HepG2 (cell line): ENCODE measurements around the gene SQSTM1. TPM values are rescaled to one million over a fixed set of nuclear protein-coding genes. Genes with fewer than 3 reads are reported as not detected.

Experiments used
- CEBPG ChIP-seq: IDR thresholded peaks from 2 replicates; pipeline ENCODE4 v1.6.1; 2016
- MAFG ChIP-seq: sonication (generic); formaldehyde crosslinking; IDR thresholded peaks from 2 replicates; pipeline ENCODE4 v1.5.1; 2020; ENCODE audit warnings: mild to moderate bottlenecking, missing genetic modification reagents
- MIER3 ChIP-seq: IDR thresholded peaks from 2 replicates; pipeline ENCODE4 v1.6.1; 2016; ENCODE audit warnings: missing compliant biosample characterization, borderline replicate concordance
- SETDB1 ChIP-seq: sonication (generic); formaldehyde crosslinking; IDR thresholded peaks from 2 replicates; pipeline ENCODE4 v1.5.1; 2020; ENCODE audit warnings: missing genetic modification reagents, mild to moderate bottlenecking, borderline replicate concordance
- SRSF9 ChIP-seq: fragments of 200-400 bp; formaldehyde crosslinking; IDR thresholded peaks from 2 replicates; pipeline ENCODE4 v1.6.1; 2018; ENCODE audit warnings: borderline replicate concordance, mild to moderate bottlenecking, low read depth, low read length; ENCODE audit not compliant: insufficient read depth, poor library complexity, severe bottlenecking
- TOPORS ChIP-seq: sonication (generic); formaldehyde crosslinking; IDR thresholded peaks from 2 replicates; pipeline ENCODE4 v1.8.0; 2023; ENCODE audit warnings: mild to moderate bottlenecking, missing genetic modification reagents
- ZNF563 ChIP-seq: sonication (generic); formaldehyde crosslinking; IDR thresholded peaks from 2 replicates; pipeline ENCODE4 v1.8.0; 2022; ENCODE audit warnings: mild to moderate bottlenecking, moderate library complexity, missing genetic modification reagents
- ZNF746 ChIP-seq: sonication (generic); formaldehyde crosslinking; IDR thresholded peaks from 2 replicates; pipeline ENCODE4 v1.8.0; 2022; ENCODE audit warnings: mild to moderate bottlenecking, missing genetic modification reagents
- polyA plus RNA-seq, 8 experiments: library from polyadenylated mRNA; depleted of rRNA in 3 of 8; stranded (reverse) in 7 of 8; unstranded in 1 of 8; fragments of >200 nt; fragmentation: Illumina TruSeq in 4 of 8; extraction: Trizol in 4 of 8; gene quantifications; 2 replicates each; pipeline versions ENCODE4 v1.2.1 to v1.2.3, GENCODE V29; 2011 to 2016; ENCODE audit warnings: low read depth in 4 of 8, missing spikeins in 1 of 8, mixed read lengths in 1 of 8; ENCODE audit not compliant: insufficient read depth in 1 of 8
- total RNA-seq, 5 experiments: library from RNA; depleted of rRNA; stranded (reverse); fragments of >200 nt; fragmentation: Illumina TruSeq; extraction: Trizol; gene quantifications; 2 replicates each; pipeline ENCODE4 v1.2.3, GENCODE V29; 2016; ENCODE audit warnings: low read depth in 1 of 5
- TF ChIP-seq, protein P1 (sequence below): sonication (generic); formaldehyde crosslinking; IDR thresholded peaks from 2 replicates; pipeline ENCODE4 v1.9.0; 2021; ENCODE audit warnings: missing genetic modification reagents, borderline replicate concordance
- TF ChIP-seq, protein P2 (sequence below): sonication (generic); formaldehyde crosslinking; IDR thresholded peaks from 2 replicates; pipeline ENCODE4 v1.5.0; 2020; ENCODE audit warnings: missing genetic modification reagents, mild to moderate bottlenecking, borderline replicate concordance
- TF ChIP-seq, protein P3 (sequence below): sonication (generic); formaldehyde crosslinking; IDR thresholded peaks from 2 replicates; pipeline ENCODE4 v1.5.0; 2020; ENCODE audit warnings: missing genetic modification reagents
- TF ChIP-seq, protein P4 (sequence below): sonication (generic); formaldehyde crosslinking; IDR thresholded peaks from 2 replicates; pipeline ENCODE4 v1.8.0; 2022; ENCODE audit warnings: low read depth, missing genetic modification reagents
- TF ChIP-seq, protein P5 (sequence below): IDR thresholded peaks from 2 replicates; pipeline ENCODE4 v1.6.1; 2016; ENCODE audit warnings: mild to moderate bottlenecking, missing biosample characterization, missing genetic modification reagents
- TF ChIP-seq, protein P6 (sequence below): sonication (generic); formaldehyde crosslinking; IDR thresholded peaks from 2 replicates; pipeline ENCODE4 v1.4.0; 2020; ENCODE audit warnings: missing genetic modification reagents
- TF ChIP-seq, protein P7 (sequence below): sonication (generic); formaldehyde crosslinking; IDR thresholded peaks from 2 replicates; pipeline ENCODE4 v1.4.0; 2020; ENCODE audit warnings: missing genetic modification reagents

Gene SQSTM1
- total and polyA plus RNA-seq, 2 of the 13 experiments (the other 11 are each of a cell fraction or from before 2014, with no cell fraction given) = 90.9 to 160 TPM

DNA sequence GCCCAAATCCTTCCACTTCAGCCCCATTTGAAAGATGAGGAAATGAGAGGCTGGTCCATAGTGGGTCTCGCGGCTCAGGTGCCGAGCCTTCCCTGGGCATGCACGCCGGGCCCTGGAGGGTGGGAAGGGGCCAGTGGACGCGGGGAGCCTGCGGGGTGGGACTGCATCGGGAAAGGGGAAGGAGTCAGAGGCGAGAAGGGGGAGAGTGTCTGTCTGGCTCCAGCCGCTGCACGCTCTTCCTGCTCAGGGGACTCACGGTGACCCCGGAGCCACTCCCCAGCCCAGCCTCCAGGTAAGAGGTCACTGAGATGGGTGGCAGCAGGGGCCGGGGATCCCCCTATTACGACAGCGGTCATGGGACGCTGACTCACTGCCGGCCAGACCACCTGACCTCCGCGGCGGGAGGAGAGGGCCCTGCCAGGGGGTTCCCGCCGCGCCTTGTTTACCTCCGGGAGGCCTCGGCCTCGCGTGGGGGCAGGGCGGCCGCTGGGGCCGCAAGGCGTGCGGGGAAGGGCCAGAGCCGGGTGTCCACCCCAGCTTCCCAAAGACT, 1.9 kb upstream of the SQSTM1 start (continued):
- TF ChIP-seq, protein P1, sequence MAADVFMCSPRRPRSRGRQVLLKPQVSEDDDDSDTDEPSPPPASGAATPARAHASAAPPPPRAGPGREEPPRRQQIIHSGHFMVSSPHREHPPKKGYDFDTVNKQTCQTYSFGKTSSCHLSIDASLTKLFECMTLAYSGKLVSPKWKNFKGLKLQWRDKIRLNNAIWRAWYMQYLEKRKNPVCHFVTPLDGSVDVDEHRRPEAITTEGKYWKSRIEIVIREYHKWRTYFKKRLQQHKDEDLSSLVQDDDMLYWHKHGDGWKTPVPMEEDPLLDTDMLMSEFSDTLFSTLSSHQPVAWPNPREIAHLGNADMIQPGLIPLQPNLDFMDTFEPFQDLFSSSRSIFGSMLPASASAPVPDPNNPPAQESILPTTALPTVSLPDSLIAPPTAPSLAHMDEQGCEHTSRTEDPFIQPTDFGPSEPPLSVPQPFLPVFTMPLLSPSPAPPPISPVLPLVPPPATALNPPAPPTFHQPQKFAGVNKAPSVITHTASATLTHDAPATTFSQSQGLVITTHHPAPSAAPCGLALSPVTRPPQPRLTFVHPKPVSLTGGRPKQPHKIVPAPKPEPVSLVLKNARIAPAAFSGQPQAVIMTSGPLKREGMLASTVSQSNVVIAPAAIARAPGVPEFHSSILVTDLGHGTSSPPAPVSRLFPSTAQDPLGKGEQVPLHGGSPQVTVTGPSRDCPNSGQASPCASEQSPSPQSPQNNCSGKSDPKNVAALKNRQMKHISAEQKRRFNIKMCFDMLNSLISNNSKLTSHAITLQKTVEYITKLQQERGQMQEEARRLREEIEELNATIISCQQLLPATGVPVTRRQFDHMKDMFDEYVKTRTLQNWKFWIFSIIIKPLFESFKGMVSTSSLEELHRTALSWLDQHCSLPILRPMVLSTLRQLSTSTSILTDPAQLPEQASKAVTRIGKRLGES (CRISPR knock-in tag) = no peak
- TF ChIP-seq, protein P2, sequence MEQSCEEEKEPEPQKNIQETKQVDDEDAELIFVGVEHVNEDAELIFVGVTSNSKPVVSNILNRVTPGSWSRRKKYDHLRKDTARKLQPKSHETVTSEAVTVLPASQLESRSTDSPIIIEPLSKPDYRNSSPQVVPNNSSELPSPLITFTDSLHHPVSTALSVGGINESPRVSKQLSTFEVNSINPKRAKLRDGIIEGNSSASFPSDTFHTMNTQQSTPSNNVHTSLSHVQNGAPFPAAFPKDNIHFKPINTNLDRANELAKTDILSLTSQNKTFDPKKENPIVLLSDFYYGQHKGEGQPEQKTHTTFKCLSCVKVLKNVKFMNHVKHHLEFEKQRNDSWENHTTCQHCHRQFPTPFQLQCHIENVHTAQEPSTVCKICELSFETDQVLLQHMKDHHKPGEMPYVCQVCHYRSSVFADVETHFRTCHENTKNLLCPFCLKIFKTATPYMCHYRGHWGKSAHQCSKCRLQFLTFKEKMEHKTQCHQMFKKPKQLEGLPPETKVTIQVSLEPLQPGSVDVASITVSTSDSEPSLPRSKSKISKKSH (CRISPR knock-in tag) = no peak; the same call in 1 of the 2 replicates
- TF ChIP-seq CEBPG (CRISPR knock-in tag) = peak; percentile 92
- TF ChIP-seq, protein P3, sequence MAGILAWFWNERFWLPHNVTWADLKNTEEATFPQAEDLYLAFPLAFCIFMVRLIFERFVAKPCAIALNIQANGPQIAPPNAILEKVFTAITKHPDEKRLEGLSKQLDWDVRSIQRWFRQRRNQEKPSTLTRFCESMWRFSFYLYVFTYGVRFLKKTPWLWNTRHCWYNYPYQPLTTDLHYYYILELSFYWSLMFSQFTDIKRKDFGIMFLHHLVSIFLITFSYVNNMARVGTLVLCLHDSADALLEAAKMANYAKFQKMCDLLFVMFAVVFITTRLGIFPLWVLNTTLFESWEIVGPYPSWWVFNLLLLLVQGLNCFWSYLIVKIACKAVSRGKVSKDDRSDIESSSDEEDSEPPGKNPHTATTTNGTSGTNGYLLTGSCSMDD (CRISPR knock-in tag) = no peak
- TF ChIP-seq SETDB1 (CRISPR knock-in tag) = no peak
- TF ChIP-seq ZNF746 (CRISPR knock-in tag) = peak; percentile 87
- TF ChIP-seq SRSF9 = no peak
- TF ChIP-seq, protein P4, sequence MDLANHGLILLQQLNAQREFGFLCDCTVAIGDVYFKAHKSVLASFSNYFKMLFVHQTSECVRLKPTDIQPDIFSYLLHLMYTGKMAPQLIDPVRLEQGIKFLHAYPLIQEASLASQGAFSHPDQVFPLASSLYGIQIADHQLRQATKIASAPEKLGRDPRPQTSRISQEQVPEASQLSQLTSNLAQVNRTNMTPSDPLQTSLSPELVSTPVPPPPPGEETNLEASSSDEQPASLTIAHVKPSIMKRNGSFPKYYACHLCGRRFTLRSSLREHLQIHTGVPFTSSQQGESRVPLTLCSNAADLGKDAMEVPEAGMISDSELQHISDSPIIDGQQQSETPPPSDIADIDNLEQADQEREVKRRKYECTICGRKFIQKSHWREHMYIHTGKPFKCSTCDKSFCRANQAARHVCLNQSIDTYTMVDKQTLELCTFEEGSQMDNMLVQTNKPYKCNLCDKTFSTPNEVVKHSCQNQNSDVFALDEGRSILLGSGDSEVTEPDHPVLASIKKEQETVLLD (CRISPR knock-in tag) = peak; percentile 79
- TF ChIP-seq ZNF563 (CRISPR knock-in tag) = peak; percentile 44; the same call in 1 of the 2 replicates
- TF ChIP-seq, protein P5, sequence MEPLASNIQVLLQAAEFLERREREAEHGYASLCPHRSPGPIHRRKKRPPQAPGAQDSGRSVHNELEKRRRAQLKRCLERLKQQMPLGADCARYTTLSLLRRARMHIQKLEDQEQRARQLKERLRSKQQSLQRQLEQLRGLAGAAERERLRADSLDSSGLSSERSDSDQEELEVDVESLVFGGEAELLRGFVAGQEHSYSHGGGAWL = 0 out of 2 replicates have a peak, but pooled peaks have one; percentile 33
- TF ChIP-seq MIER3 (CRISPR knock-in tag) = peak; percentile 85; the same call in 1 of the 2 replicates
- peak; percentile 78; the same call in 1 of the 2 replicates for TF ChIP-seq TOPORS
- TF ChIP-seq MAFG (CRISPR knock-in tag) = peak; percentile 90; the same call in 1 of the 2 replicates
- TF ChIP-seq, protein P6, sequence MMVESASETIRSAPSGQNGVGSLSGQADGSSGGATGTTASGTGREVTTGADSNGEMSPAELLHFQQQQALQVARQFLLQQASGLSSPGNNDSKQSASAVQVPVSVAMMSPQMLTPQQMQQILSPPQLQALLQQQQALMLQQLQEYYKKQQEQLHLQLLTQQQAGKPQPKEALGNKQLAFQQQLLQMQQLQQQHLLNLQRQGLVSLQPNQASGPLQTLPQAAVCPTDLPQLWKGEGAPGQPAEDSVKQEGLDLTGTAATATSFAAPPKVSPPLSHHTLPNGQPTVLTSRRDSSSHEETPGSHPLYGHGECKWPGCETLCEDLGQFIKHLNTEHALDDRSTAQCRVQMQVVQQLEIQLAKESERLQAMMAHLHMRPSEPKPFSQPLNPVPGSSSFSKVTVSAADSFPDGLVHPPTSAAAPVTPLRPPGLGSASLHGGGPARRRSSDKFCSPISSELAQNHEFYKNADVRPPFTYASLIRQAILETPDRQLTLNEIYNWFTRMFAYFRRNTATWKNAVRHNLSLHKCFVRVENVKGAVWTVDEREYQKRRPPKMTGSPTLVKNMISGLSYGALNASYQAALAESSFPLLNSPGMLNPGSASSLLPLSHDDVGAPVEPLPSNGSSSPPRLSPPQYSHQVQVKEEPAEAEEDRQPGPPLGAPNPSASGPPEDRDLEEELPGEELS = peak; percentile 90
- TF ChIP-seq, protein P7, sequence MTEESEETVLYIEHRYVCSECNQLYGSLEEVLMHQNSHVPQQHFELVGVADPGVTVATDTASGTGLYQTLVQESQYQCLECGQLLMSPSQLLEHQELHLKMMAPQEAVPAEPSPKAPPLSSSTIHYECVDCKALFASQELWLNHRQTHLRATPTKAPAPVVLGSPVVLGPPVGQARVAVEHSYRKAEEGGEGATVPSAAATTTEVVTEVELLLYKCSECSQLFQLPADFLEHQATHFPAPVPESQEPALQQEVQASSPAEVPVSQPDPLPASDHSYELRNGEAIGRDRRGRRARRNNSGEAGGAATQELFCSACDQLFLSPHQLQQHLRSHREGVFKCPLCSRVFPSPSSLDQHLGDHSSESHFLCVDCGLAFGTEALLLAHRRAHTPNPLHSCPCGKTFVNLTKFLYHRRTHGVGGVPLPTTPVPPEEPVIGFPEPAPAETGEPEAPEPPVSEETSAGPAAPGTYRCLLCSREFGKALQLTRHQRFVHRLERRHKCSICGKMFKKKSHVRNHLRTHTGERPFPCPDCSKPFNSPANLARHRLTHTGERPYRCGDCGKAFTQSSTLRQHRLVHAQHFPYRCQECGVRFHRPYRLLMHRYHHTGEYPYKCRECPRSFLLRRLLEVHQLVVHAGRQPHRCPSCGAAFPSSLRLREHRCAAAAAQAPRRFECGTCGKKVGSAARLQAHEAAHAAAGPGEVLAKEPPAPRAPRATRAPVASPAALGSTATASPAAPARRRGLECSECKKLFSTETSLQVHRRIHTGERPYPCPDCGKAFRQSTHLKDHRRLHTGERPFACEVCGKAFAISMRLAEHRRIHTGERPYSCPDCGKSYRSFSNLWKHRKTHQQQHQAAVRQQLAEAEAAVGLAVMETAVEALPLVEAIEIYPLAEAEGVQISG (CRISPR knock-in tag) = peak; percentile 79
